ENCODE results near the gene XIRP2. TPM values are rescaled to one million over a fixed set of nuclear protein-coding genes. Genes with fewer than 3 reads are reported as not detected.
A peak's percentile ranks its signal among the peaks of the same experiment; 100 is the strongest.

The XIRP2 gene
- total RNA-seq, 1 donor from 2014 or later, result 0.29 TPM

DNA sequence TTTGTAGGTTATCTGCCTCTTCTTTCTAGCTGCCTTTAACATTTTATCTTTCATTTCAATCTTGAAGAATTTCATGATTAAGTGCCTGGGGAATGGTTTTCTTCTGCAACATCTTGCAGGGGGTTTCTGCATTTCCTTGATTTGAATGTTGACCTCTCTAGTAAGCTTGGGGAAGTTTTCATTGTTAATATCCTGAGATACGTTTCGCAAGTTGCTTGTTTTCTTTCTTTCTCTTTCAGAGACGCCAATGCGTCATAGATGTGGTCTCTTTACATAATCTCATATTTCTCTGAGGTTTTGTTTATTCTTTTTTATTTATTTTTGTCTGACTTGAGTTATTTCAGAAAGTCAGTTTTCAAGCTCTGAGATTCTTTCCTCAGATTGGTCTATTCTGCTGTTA is 225.7 kb downstream of the XIRP2 start:
- Histone ChIP-seq H3K27me3 (ENCODE audit: control insufficient read depth, insufficient read depth, low read length) (no peaks in the 10 kb centered on the region), H3K4me3 (ENCODE audit: low read depth, low read length) (no peak overlapping the region), H3K36me3 (ENCODE audit: control insufficient read depth, insufficient read depth, low read length) (no peaks in the 10 kb centered on the region)
- no peak for DNase-seq (ENCODE audit: low read depth)
- TF ChIP-seq, protein P1, sequence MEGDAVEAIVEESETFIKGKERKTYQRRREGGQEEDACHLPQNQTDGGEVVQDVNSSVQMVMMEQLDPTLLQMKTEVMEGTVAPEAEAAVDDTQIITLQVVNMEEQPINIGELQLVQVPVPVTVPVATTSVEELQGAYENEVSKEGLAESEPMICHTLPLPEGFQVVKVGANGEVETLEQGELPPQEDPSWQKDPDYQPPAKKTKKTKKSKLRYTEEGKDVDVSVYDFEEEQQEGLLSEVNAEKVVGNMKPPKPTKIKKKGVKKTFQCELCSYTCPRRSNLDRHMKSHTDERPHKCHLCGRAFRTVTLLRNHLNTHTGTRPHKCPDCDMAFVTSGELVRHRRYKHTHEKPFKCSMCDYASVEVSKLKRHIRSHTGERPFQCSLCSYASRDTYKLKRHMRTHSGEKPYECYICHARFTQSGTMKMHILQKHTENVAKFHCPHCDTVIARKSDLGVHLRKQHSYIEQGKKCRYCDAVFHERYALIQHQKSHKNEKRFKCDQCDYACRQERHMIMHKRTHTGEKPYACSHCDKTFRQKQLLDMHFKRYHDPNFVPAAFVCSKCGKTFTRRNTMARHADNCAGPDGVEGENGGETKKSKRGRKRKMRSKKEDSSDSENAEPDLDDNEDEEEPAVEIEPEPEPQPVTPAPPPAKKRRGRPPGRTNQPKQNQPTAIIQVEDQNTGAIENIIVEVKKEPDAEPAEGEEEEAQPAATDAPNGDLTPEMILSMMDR (IDR thresholded peaks at IDR 0.05; ENCODE audit: insufficient read depth, low read length, poor library complexity, severe bottlenecking), result no peak

DNA sequence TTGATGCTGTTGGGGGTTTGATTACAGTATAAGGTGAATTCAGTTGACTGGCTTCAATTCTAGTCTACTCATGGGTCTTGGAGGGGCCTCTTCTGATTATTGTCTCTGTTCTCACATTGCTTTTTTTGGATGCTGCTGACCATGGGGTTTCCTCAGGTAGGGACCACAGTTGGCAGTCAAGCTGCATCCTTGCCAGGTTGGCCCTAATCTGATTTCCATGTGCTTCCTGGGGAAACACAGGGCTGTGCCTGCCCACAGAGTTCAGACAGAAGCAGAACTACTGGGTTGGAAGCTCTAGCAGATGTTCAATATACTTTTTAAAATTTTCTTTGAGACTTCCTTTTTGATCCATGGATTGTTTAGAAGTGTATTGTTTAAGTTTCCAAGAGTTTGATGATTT is 227.3 kb downstream of the XIRP2 start:
- DNase-seq (ENCODE audit: low read depth), result no peak
- TF ChIP-seq, protein P1 (IDR thresholded peaks at IDR 0.05; ENCODE audit: insufficient read depth, low read length, poor library complexity, severe bottlenecking), result no peak

DNA sequence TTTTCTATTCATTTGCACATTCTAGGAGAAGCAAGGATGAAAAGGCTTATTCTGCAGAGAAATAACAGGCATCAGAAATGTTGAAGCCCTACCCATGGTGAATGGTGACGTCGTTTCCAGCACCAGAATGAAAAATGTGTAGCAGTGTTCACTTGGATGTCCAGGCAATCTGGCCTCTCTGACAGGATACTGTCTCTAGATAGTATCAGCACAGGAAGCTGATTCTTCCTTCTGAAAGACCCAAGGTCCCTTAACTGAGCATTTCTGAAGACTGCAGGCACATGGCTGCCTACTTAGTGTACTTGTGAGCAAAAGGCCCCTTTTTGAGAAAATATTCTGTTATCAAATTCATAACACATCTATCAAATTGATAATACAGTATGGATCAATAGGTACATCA is 234.1 kb downstream of the XIRP2 start:
- H3K36me3 ChIP-seq (ENCODE audit: control insufficient read depth, insufficient read depth, low read length), result no peaks in the 10 kb centered on the region
- no peak for DNase-seq (ENCODE audit: low read depth)
- TF ChIP-seq, protein P1 (IDR thresholded peaks at IDR 0.05; ENCODE audit: insufficient read depth, low read length, poor library complexity, severe bottlenecking), result no peak
- H3K27me3 ChIP-seq (ENCODE audit: control insufficient read depth, insufficient read depth, low read length), result no peaks in the 10 kb centered on the region
- H3K4me3 ChIP-seq (ENCODE audit: low read depth, low read length), result no peak overlapping the region

More for the DNA sequence above, 227.3 kb downstream of the XIRP2 start:
- H3K36me3 ChIP-seq (ENCODE audit: control insufficient read depth, insufficient read depth, low read length), result no peaks in the 10 kb centered on the region
- no peak overlapping the region for H3K4me3 ChIP-seq (ENCODE audit: low read depth, low read length)
- H3K27me3 ChIP-seq (ENCODE audit: control insufficient read depth, insufficient read depth, low read length), result no peaks in the 10 kb centered on the region

DNA sequence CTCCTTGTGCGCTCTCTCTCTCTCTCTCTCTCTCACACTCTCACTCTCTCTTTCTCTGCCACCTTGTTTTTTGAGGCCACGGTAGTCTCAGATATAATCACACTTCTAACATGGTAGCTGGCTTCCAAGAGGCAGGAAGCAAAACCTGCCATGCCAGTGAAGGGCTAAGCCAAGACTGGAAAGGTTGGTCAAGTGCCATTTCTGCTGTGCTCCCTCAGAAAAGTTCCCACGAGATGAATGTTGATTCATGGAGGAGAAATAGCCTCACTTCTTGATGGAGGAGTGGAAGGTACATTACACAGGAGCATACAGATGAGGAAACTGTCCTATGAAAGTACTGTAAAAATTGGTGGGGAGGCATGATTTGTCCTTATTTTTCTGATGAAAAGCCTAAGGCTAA is 237.9 kb downstream of the XIRP2 start:
- H3K4me3 ChIP-seq (ENCODE audit: low read depth, low read length), result no peak overlapping the region
- TF ChIP-seq, protein P1 (IDR thresholded peaks at IDR 0.05; ENCODE audit: insufficient read depth, low read length, poor library complexity, severe bottlenecking), result no peak
- DNase-seq (ENCODE audit: low read depth), result no peak
- H3K36me3 ChIP-seq (ENCODE audit: control insufficient read depth, insufficient read depth, low read length), result no peaks in the 10 kb centered on the region
- H3K27me3 ChIP-seq (ENCODE audit: control insufficient read depth, insufficient read depth, low read length), result no peaks in the 10 kb centered on the region

DNA sequence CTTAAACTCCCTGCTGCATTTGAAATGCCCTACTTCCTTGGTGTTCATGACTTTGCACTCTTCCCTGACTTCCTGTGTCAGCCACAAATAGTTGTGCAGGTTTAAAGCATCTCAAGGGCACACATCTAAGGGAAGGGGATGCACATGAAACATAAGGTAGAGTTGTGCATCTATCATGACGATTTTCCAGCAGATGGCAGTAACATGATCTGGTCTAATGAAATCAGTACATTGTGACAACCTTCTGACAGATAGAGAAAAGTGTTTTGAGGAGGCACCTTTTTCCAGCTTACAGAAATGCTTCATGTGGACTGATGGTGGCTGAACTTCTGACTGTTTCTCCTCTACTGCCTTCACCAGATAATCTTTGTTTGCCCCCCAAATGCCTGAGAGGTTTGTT is 238.9 kb downstream of the XIRP2 start:
- Histone ChIP-seq H3K4me3 (ENCODE audit: low read depth, low read length) (no peak overlapping the region), H3K36me3 (ENCODE audit: control insufficient read depth, insufficient read depth, low read length) (no peaks in the 10 kb centered on the region), H3K27me3 (ENCODE audit: control insufficient read depth, insufficient read depth, low read length) (no peaks in the 10 kb centered on the region)
- TF ChIP-seq, protein P1 (IDR thresholded peaks at IDR 0.05; ENCODE audit: insufficient read depth, low read length, poor library complexity, severe bottlenecking), result peak; percentile 29
- DNase-seq (ENCODE audit: low read depth), result no peak

DNA sequence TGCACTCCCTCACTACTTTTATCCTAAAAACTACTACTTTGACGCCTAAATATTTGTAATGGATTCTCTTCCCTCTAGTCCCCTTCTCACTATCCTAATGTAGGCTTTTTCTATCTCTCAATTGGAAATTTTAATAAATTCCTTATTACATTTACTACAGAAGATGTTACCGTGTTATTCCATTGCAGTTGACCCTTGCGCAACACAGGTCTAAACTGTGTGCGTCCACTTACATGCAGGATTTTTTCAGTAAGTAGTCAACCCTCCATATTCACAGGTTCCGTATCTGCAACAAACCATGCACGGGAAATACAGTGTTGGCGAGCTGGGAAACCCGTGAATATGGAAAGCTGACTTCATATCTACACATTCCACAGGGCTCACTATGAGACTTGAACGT is 239.8 kb downstream of the XIRP2 start:
- H3K4me3 ChIP-seq (ENCODE audit: low read depth, low read length), result no peak overlapping the region
- H3K27me3 ChIP-seq (ENCODE audit: control insufficient read depth, insufficient read depth, low read length), result no peaks in the 10 kb centered on the region
- H3K36me3 ChIP-seq (ENCODE audit: control insufficient read depth, insufficient read depth, low read length), result no peaks in the 10 kb centered on the region
- TF ChIP-seq, protein P1 (IDR thresholded peaks at IDR 0.05; ENCODE audit: insufficient read depth, low read length, poor library complexity, severe bottlenecking), result no peak
- DNase-seq (ENCODE audit: low read depth), result no peak
